BLaER1 (cell line): ENCODE data around the gene HEBP2.

ENCODE experiments used
- H3K27ac ChIP-seq: shearing (Covaris generic); formaldehyde crosslinking; 2 replicates; pipeline ENCODE4 v1.8.1; 2022
- H3K27me3 ChIP-seq: shearing (Covaris generic); formaldehyde crosslinking; 2 replicates; pipeline ENCODE4 v1.8.1; 2022
- H3K36me3 ChIP-seq: shearing (Covaris generic); formaldehyde crosslinking; 2 replicates; pipeline ENCODE4 v1.8.1; 2022
- H3K4me1 ChIP-seq: shearing (Covaris generic); formaldehyde crosslinking; 2 replicates; pipeline ENCODE4 v1.8.1; 2022
- H3K4me2 ChIP-seq: shearing (Covaris generic); formaldehyde crosslinking; 2 replicates; pipeline ENCODE4 v1.8.1; 2022
- H3K4me3 ChIP-seq: shearing (Covaris generic); formaldehyde crosslinking; 2 replicates; pipeline ENCODE4 v1.8.1; 2022
- H3K9ac ChIP-seq: shearing (Covaris generic); formaldehyde crosslinking; 2 replicates; pipeline ENCODE4 v1.8.1; 2022
- H3K9me3 ChIP-seq: shearing (Covaris generic); formaldehyde crosslinking; 2 replicates; pipeline ENCODE4 v1.8.1; 2022
- H4K20me1 ChIP-seq: shearing (Covaris generic); formaldehyde crosslinking; 2 replicates; pipeline ENCODE4 v1.8.1; 2022
- Cebpa-rat ChIP-seq: shearing (Covaris generic); IDR thresholded peaks from 2 replicates; pipeline ENCODE4 v1.8.1; 2022

Gene HEBP2

GRCh38 chr6:138446821-138447220 is 42.8 kb downstream of the HEBP2 start:
- Histone ChIP-seq H3K36me3 (peaks cover 42% of the 10 kb centered on the region), H4K20me1 (no peaks in the 10 kb centered on the region), H3K4me1 (no peaks in the 10 kb centered on the region), H3K27ac (no peak overlapping the region), H3K4me2 (no peak overlapping the region), H3K4me3 (no peak overlapping the region), H3K9me3 (no peaks in the 10 kb centered on the region), H3K27me3 (no peaks in the 10 kb centered on the region), H3K9ac (no peak overlapping the region)
- TF ChIP-seq Cebpa-rat, result no peak

- no peaks in the 10 kb centered on the region for H4K20me1 ChIP-seq
- TF ChIP-seq Cebpa-rat, result no peak
- H3K9ac ChIP-seq, result no peak overlapping the region
- no peaks in the 10 kb centered on the region for H3K27me3 ChIP-seq
- H3K4me1 ChIP-seq, result peaks cover 2% of the 10 kb centered on the region
- no peak overlapping the region for H3K27ac ChIP-seq
- H3K4me3 ChIP-seq, result no peak overlapping the region
- no peak overlapping the region for H3K4me2 ChIP-seq
- H3K36me3 ChIP-seq, result peaks cover 34% of the 10 kb centered on the region
- no peaks in the 10 kb centered on the region for H3K9me3 ChIP-seq
Observed at GRCh38 chr6:138450445-138450844, 46.4 kb downstream of the HEBP2 start.

GRCh38 chr6:138451043-138451442 is 47.0 kb downstream of the HEBP2 start:
- Histone ChIP-seq H3K9ac (no peak overlapping the region), H3K4me3 (no peak overlapping the region), H3K4me1 (peaks cover 8% of the 10 kb centered on the region), H3K9me3 (no peaks in the 10 kb centered on the region), H3K27me3 (no peaks in the 10 kb centered on the region), H3K36me3 (peaks cover 29% of the 10 kb centered on the region), H4K20me1 (no peaks in the 10 kb centered on the region), H3K4me2 (no peak overlapping the region), H3K27ac (no peak overlapping the region)
- no peak for TF ChIP-seq Cebpa-rat

GRCh38 chr6:138454981-138455706 is 51.1 kb downstream of the HEBP2 start:
- H3K4me3 ChIP-seq, result no peak overlapping the region
- no peaks in the 10 kb centered on the region for H4K20me1 ChIP-seq
- H3K9me3 ChIP-seq, result no peaks in the 10 kb centered on the region
- H3K4me2 ChIP-seq, result peak overlapping the region; percentile 50; the same call in 1 of the 2 replicates
- H3K27ac ChIP-seq, result no peak overlapping the region
- H3K36me3 ChIP-seq, result peaks cover 32% of the 10 kb centered on the region
- no peak for TF ChIP-seq Cebpa-rat
- H3K9ac ChIP-seq, result no peak overlapping the region
- H3K27me3 ChIP-seq, result no peaks in the 10 kb centered on the region
- peaks cover 22% of the 10 kb centered on the region for H3K4me1 ChIP-seq

- no peak overlapping the region for H3K4me3 ChIP-seq
- H4K20me1 ChIP-seq, result no peaks in the 10 kb centered on the region
- H3K4me2 ChIP-seq, result peak overlapping the region; percentile 50
- no peaks in the 10 kb centered on the region for H3K27me3 ChIP-seq
- peaks cover 36% of the 10 kb centered on the region for H3K36me3 ChIP-seq
- TF ChIP-seq Cebpa-rat, result no peak
- no peaks in the 10 kb centered on the region for H3K9me3 ChIP-seq
- H3K27ac ChIP-seq, result peak overlapping the region; percentile 24; the same call in 1 of the 2 replicates
- H3K9ac ChIP-seq, result no peak overlapping the region
- H3K4me1 ChIP-seq, result peaks cover 22% of the 10 kb centered on the region
Observed at GRCh38 chr6:138455746-138456400, 51.9 kb downstream of the HEBP2 start.

- no peak for TF ChIP-seq Cebpa-rat
- Histone ChIP-seq H3K9ac (no peak overlapping the region), H3K27me3 (no peaks in the 10 kb centered on the region), H3K4me3 (no peak overlapping the region), H3K4me1 (peaks cover 22% of the 10 kb centered on the region), H3K4me2 (peak overlapping the region; percentile 50), H3K27ac (peak overlapping the region; percentile 24; the same call in 1 of the 2 replicates), H3K36me3 (peaks cover 38% of the 10 kb centered on the region), H3K9me3 (no peaks in the 10 kb centered on the region), H4K20me1 (no peaks in the 10 kb centered on the region)
Observed at GRCh38 chr6:138456401-138456790, 52.4 kb downstream of the HEBP2 start.

GRCh38 chr6:138461647-138462046 is 57.6 kb downstream of the HEBP2 start:
- H3K27me3 ChIP-seq, result no peaks in the 10 kb centered on the region
- no peaks in the 10 kb centered on the region for H3K9me3 ChIP-seq
- TF ChIP-seq Cebpa-rat, result no peak
- no peak overlapping the region for H3K27ac ChIP-seq
- H3K36me3 ChIP-seq, result peaks cover 76% of the 10 kb centered on the region
- H3K4me3 ChIP-seq, result no peak overlapping the region
- H3K4me1 ChIP-seq, result peaks cover 8% of the 10 kb centered on the region
- no peak overlapping the region for H3K9ac ChIP-seq
- H4K20me1 ChIP-seq, result no peaks in the 10 kb centered on the region
- H3K4me2 ChIP-seq, result no peak overlapping the region

- H3K27ac ChIP-seq, result no peak overlapping the region
- H3K4me3 ChIP-seq, result no peak overlapping the region
- no peaks in the 10 kb centered on the region for H4K20me1 ChIP-seq
- no peak for TF ChIP-seq Cebpa-rat
- H3K9me3 ChIP-seq, result no peaks in the 10 kb centered on the region
- peaks cover 83% of the 10 kb centered on the region for H3K36me3 ChIP-seq
- H3K4me1 ChIP-seq, result no peaks in the 10 kb centered on the region
- H3K9ac ChIP-seq, result no peak overlapping the region
- H3K4me2 ChIP-seq, result no peak overlapping the region
- H3K27me3 ChIP-seq, result no peaks in the 10 kb centered on the region
Observed at GRCh38 chr6:138464085-138464484, 60.1 kb downstream of the HEBP2 start.

GRCh38 chr6:138465007-138465645 is 61.1 kb downstream of the HEBP2 start:
- Histone ChIP-seq H3K36me3 (peaks cover 92% of the 10 kb centered on the region), H3K27ac (no peak overlapping the region), H3K27me3 (no peaks in the 10 kb centered on the region), H3K4me1 (no peaks in the 10 kb centered on the region), H3K4me2 (no peak overlapping the region), H3K4me3 (no peak overlapping the region), H3K9me3 (no peaks in the 10 kb centered on the region), H3K9ac (no peak overlapping the region), H4K20me1 (no peaks in the 10 kb centered on the region)
- no peak for TF ChIP-seq Cebpa-rat

GRCh38 chr6:138467901-138468300 is 63.9 kb downstream of the HEBP2 start:
- Histone ChIP-seq H3K9me3 (no peaks in the 10 kb centered on the region), H4K20me1 (no peaks in the 10 kb centered on the region), H3K36me3 (peaks cover 86% of the 10 kb centered on the region), H3K27me3 (no peaks in the 10 kb centered on the region), H3K9ac (no peak overlapping the region), H3K4me3 (no peak overlapping the region), H3K4me2 (no peak overlapping the region), H3K4me1 (no peaks in the 10 kb centered on the region), H3K27ac (no peak overlapping the region)
- TF ChIP-seq Cebpa-rat, result no peak
